Thyroid gland (tissue), 4 donors: ENCODE results near the gene PDE1C. TPM values are rescaled to one million over a fixed set of nuclear protein-coding genes. Genes with fewer than 3 reads are reported as not detected.

Experiments used
- DNase-seq, 2 donors: peaks; one replicate each; pipeline ENCODE4 v3.0.0-alpha.2; 2019
- H3K27ac ChIP-seq, 3 donors: fragments of 200-600 bp; sonication (generic); 1 replicate in 2 of 3; 2 replicates in 1 of 3; pipeline ENCODE4 v1.5.1; 2016 to 2019; ENCODE audit warnings: mild to moderate bottlenecking in 1 of 3, moderate library complexity in 1 of 3
- H3K27me3 ChIP-seq: fragments of 200-600 bp; sonication (generic); one replicate; pipeline ENCODE4 v1.5.1; 2019
- H3K36me3 ChIP-seq, 2 donors: fragments of 200-600 bp; sonication (generic); one replicate each; pipeline ENCODE4 v1.5.1; 2016 to 2019
- H3K4me1 ChIP-seq, 2 donors: fragments of 200-600 bp; sonication (generic); one replicate each; pipeline ENCODE4 v1.5.1; 2017 to 2019
- H3K4me3 ChIP-seq, 3 donors: fragments of 200-600 bp; sonication (generic); replicated peaks in 1 of 3; 1 replicate in 2 of 3; 2 replicates in 1 of 3; pipeline ENCODE4 v1.5.1; 2016; ENCODE audit warnings: mild to moderate bottlenecking in 1 of 3
- H3K9me3 ChIP-seq: fragments of 200-600 bp; sonication (generic); one replicate; pipeline ENCODE4 v1.5.1; 2017
- CTCF ChIP-seq, 6 experiments: fragments of 200-600 bp in 3 of 6; fragments of 450-650 bp in 3 of 6; sonication (generic) in 3 of 6; IDR thresholded peaks; one replicate each; pipeline ENCODE4 v1.5.1; 2016 to 2019; ENCODE audit warnings: antibody characterized with exemption in 6 of 6, mild to moderate bottlenecking in 2 of 6, inconsistent platforms in 1 of 6, moderate library complexity in 1 of 6
- POLR2A ChIP-seq, 2 donors: fragments of 450-650 bp; IDR thresholded peaks; one replicate each; pipeline ENCODE4 v1.6.1; 2017; ENCODE audit warnings: antibody characterized with exemption in 2 of 2, mild to moderate bottlenecking in 2 of 2, moderate library complexity in 1 of 2
- WGBS, 2 donors: methylation state at CpG; one replicate each; pipeline ENCODE4 v1.1.5; 2017; 5-methylcytosine and 5-hydroxymethylcytosine counted together
- intact Hi-C: fragments of 100-400 bp; cut with DNase I; formaldehyde crosslinking; loops from one replicate; pipeline ENCODE4 v1.15.1; 2023
- total RNA-seq, 4 donors: library from RNA; depleted of rRNA; stranded (reverse); fragments of >200 nt; gene quantifications; one replicate each; pipeline ENCODE4 v1.2.3, GENCODE V29; 2016

PDE1C gene
- total RNA-seq, 4 donors from 2014 or later = 2.8 to 7.8 (median 4.0) TPM

- intact Hi-C loops = no loop called here
- WGBS, 2 donors = 78 to 82% methylated on average over 4 of the region's 4 CpGs
- H3K36me3 ChIP-seq = no peaks in the 10 kb centered on the region
- H3K9me3 ChIP-seq = no peaks in the 10 kb centered on the region
- TF ChIP-seq POLR2A (IDR thresholded peaks at IDR 0.05) (no peak), CTCF (IDR thresholded peaks at IDR 0.05) (no peak)
- no peak overlapping the region for H3K27ac ChIP-seq
- H3K27me3 ChIP-seq = no peaks in the 10 kb centered on the region
- no peak for DNase-seq
- H3K4me3 ChIP-seq = no peak overlapping the region
- H3K4me1 ChIP-seq = no peaks in the 10 kb centered on the region
These were observed 38.0 kb downstream of the PDE1C start for GRCh38 chr7:32032211-32032610.

GRCh38 chr7:32030904-32031692, 39.1 kb downstream of the PDE1C start:
- TF ChIP-seq POLR2A (IDR thresholded peaks at IDR 0.05) (no peak), CTCF (IDR thresholded peaks at IDR 0.05) (no peak)
- H3K9me3 ChIP-seq = no peaks in the 10 kb centered on the region
- H3K36me3 ChIP-seq = no peaks in the 10 kb centered on the region
- WGBS, 2 donors = 66 to 74% methylated on average over 3 of the region's 3 CpGs
- DNase-seq = no peak
- H3K4me3 ChIP-seq = no peak overlapping the region
- H3K27me3 ChIP-seq = no peaks in the 10 kb centered on the region
- H3K4me1 ChIP-seq = no peaks in the 10 kb centered on the region
- H3K27ac ChIP-seq = no peak overlapping the region
- intact Hi-C loops = no loop called here

- DNase-seq = no peak
- Histone ChIP-seq H3K36me3 (no peaks in the 10 kb centered on the region), H3K27me3 (no peaks in the 10 kb centered on the region), H3K4me1 (no peaks in the 10 kb centered on the region), H3K4me3 (no peak overlapping the region), H3K27ac (no peak overlapping the region), H3K9me3 (no peaks in the 10 kb centered on the region)
- intact Hi-C loops = no loop called here
- TF ChIP-seq POLR2A (IDR thresholded peaks at IDR 0.05) (no peak), CTCF (IDR thresholded peaks at IDR 0.05) (no peak)
- WGBS, 2 donors = 95 to 97% methylated on average over 5 of the region's 5 CpGs
These were observed 44.2 kb downstream of the PDE1C start for GRCh38 chr7:32026083-32026425.

- no peak overlapping the region for H3K4me3 ChIP-seq
- H3K9me3 ChIP-seq = no peaks in the 10 kb centered on the region
- no peak for DNase-seq
- no peaks in the 10 kb centered on the region for H3K4me1 ChIP-seq
- no peak for TF ChIP-seq POLR2A (IDR thresholded peaks at IDR 0.05)
- no peak for TF ChIP-seq CTCF (IDR thresholded peaks at IDR 0.05)
- no peaks in the 10 kb centered on the region for H3K27me3 ChIP-seq
- no peak overlapping the region for H3K27ac ChIP-seq
- 72% methylated on average over 5 to 6 of the region's 6 CpGs for WGBS, 2 donors
- no peaks in the 10 kb centered on the region for H3K36me3 ChIP-seq
- intact Hi-C loops = no loop called here
These were observed 44.7 kb downstream of the PDE1C start for GRCh38 chr7:32025381-32026082.

- intact Hi-C loops = no loop called here
- TF ChIP-seq CTCF (IDR thresholded peaks at IDR 0.05) (no peak), POLR2A (IDR thresholded peaks at IDR 0.05) (no peak)
- WGBS, 2 donors = 90 to 91% methylated on average over 6 of the region's 6 CpGs
- no peaks in the 10 kb centered on the region for H3K9me3 ChIP-seq
- DNase-seq = no peak
- H3K36me3 ChIP-seq = no peaks in the 10 kb centered on the region
- H3K27ac ChIP-seq = no peak overlapping the region
- no peaks in the 10 kb centered on the region for H3K4me1 ChIP-seq
- no peaks in the 10 kb centered on the region for H3K27me3 ChIP-seq
- H3K4me3 ChIP-seq = no peak overlapping the region
These were observed 46.8 kb downstream of the PDE1C start for GRCh38 chr7:32023376-32023775.
